CD4-positive, CD25-positive, alpha-beta regulatory T cell (primary cell): Measurements from ENCODE around the gene PERM1. TPM values are rescaled to one million over a fixed set of nuclear protein-coding genes. Genes with fewer than 3 reads are reported as not detected.
A peak's percentile ranks its signal among the peaks of the same experiment; 100 is the strongest.

Experiments used
- ATAC-seq, 2 donors: fragments of 150-1000 bp; cut with Tn5 transposase; one replicate each; pipeline ENCODE4 v1.10.0; 2021; ENCODE audit warnings: low read depth in 2 of 2, moderate number of reproducible peaks in 2 of 2, moderate library complexity in 1 of 2
- DNase-seq, 3 donors: peaks; one replicate each; pipeline versions ENCODE4 v3.0.0 to v3.0.0-alpha.2; 2012 to 2022; ENCODE audit warnings: mixed read lengths in 1 of 3
- H3K27ac ChIP-seq: one replicate; pipeline ENCODE4 v1.7.0; 2013; ENCODE audit warnings: mild to moderate bottlenecking, low read length; ENCODE audit not compliant: insufficient read depth, poor library complexity, severe bottlenecking
- H3K27me3 ChIP-seq: one replicate; pipeline ENCODE4 v1.7.0; 2013; ENCODE audit warnings: low read length; ENCODE audit not compliant: control insufficient read depth, insufficient read depth
- H3K36me3 ChIP-seq: one replicate; pipeline ENCODE4 v1.7.0; 2013; ENCODE audit warnings: mild to moderate bottlenecking, low read length, moderate library complexity; ENCODE audit not compliant: control insufficient read depth, insufficient read depth
- H3K4me1 ChIP-seq: 2 replicates; pipeline ENCODE4 v1.7.0; 2013; ENCODE audit warnings: mild to moderate bottlenecking, low read length; ENCODE audit not compliant: insufficient read depth, control insufficient read depth, poor library complexity, severe bottlenecking
- H3K4me3 ChIP-seq: one replicate; pipeline ENCODE4 v1.7.0; 2013; ENCODE audit warnings: low read depth, mild to moderate bottlenecking, low read length, moderate library complexity
- H3K9me3 ChIP-seq, 2 experiments: 1 replicate in 1 of 2; 2 replicates in 1 of 2; pipeline ENCODE4 v1.7.0; 2013; ENCODE audit warnings: low read length in 2 of 2, mild to moderate bottlenecking in 1 of 2, moderate library complexity in 1 of 2; ENCODE audit not compliant: control insufficient read depth in 2 of 2
- H3K27ac Mint-ChIP-seq, 3 donors: one replicate each; pipeline ENCODE4 v1.8.0; 2020 to 2022; ENCODE audit warnings: mild to moderate bottlenecking in 3 of 3, mixed read lengths in 3 of 3, moderate library complexity in 2 of 3
- H3K27me3 Mint-ChIP-seq: one replicate; pipeline ENCODE4 v1.8.0; 2022; ENCODE audit warnings: mild to moderate bottlenecking, mixed read lengths
- H3K36me3 Mint-ChIP-seq: one replicate; pipeline ENCODE4 v1.8.0; 2020; ENCODE audit warnings: mixed read lengths
- H3K4me1 Mint-ChIP-seq, 4 donors: one replicate each; pipeline ENCODE4 v1.8.0; 2020 to 2022; ENCODE audit warnings: mixed read lengths in 4 of 4, mild to moderate bottlenecking in 1 of 4
- H3K4me3 Mint-ChIP-seq, 4 donors: one replicate each; pipeline ENCODE4 v1.8.0; 2020 to 2022; ENCODE audit warnings: mild to moderate bottlenecking in 4 of 4, mixed read lengths in 4 of 4, moderate library complexity in 3 of 4
- H3K9me3 Mint-ChIP-seq, 7 donors: one replicate each; pipeline ENCODE4 v1.8.0; 2020 to 2022; ENCODE audit warnings: mixed read lengths in 7 of 7, mild to moderate bottlenecking in 3 of 7, moderate library complexity in 2 of 7
- polyA plus RNA-seq, 4 donors: library from polyadenylated mRNA; unstranded; fragments of 300-500 nt; fragmentation: Illumina TruSeq; gene quantifications; one replicate each; pipeline ENCODE4 v1.2.3, GENCODE V29; 2021
- total RNA-seq: library from RNA; stranded (reverse); gene quantifications from one replicate; pipeline ENCODE4 v1.2.3, GENCODE V29; 2022

Gene PERM1
- total and polyA plus RNA-seq, 5 donors from 2014 or later = not detected

DNA sequence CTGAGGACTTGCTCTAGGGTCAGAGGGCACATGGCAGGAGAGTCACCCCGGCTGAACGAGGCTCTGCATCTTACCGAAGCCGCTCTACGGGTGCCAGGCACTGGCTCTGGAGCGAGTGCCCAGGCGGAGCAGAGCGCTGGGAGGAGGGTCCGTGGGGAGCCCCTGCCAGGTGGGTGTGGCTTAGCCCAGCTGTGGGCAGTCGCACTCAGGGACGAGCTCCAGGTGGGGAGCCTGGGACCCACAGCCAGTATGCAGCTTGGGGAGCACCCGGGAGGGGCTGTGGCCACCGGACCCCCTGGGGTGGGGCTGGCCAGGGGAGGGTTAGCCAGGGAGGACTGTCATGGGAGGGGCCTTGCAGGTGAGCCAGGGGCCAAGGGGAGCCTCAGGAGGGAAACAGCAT is 41.8 kb upstream of the PERM1 start:
- DNase-seq (no peak), ATAC-seq (no peak)
- peaks cover 19% of the 10 kb centered on the region for H3K4me1 ChIP-seq
- H3K27me3 Mint-ChIP-seq = peaks cover 11% of the 10 kb centered on the region
- H3K9me3 Mint-ChIP-seq = no peaks in the 10 kb centered on the region
- no peaks in the 10 kb centered on the region for H3K36me3 ChIP-seq
- H3K27ac Mint-ChIP-seq = no peak overlapping the region
- H3K9me3 ChIP-seq = no peaks in the 10 kb centered on the region
- no peak overlapping the region for H3K4me3 ChIP-seq
- no peak overlapping the region for H3K27ac ChIP-seq
- no peaks in the 10 kb centered on the region for H3K36me3 Mint-ChIP-seq
- H3K27me3 ChIP-seq = no peaks in the 10 kb centered on the region
- H3K4me3 Mint-ChIP-seq = peak overlapping the region in 2 of 4 donors; percentile 51 to 79
- H3K4me1 Mint-ChIP-seq = peaks cover 0 to 12% (median 0%) of the 10 kb centered on the region in 4 donors

DNA sequence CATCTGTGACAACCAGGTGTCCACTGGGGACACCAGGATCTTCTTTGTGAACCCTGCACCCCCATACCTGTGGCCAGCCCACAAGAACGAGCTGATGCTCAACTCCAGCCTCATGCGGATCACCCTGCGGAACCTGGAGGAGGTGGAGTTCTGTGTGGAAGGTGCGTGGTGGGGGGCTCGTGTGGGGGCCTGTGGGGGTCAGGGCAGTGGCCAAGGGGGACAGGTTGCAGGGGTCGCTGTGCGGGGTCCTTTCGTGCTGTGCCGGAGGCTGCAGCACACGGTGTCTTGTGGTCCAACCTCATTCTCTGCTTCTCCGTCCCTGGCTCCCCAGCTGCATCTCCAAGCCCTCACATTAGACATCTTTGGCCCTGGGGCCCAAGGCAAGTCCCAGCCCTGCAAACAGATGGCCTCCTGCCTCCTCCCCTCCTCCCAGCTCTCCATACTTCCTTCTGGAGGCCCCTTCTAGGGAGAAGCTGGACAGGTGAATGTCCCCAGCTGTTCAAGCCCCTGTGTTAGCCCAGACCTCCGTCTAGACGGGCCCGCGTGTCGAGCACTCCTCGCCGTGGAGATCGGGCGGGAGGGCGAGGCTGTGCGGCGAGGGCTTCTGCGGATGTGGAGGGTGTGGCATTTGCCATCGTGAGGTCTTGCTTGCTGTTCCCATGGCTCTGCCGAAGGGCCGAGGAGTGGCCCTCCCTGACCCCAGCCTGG is 40.6 kb upstream of the PERM1 start:
- Histone ChIP-seq H3K36me3 (no peaks in the 10 kb centered on the region), H3K4me3 (no peak overlapping the region), H3K27ac (no peak overlapping the region), H3K4me1 (peaks cover 19% of the 10 kb centered on the region), H3K9me3 (no peaks in the 10 kb centered on the region), H3K27me3 (no peaks in the 10 kb centered on the region)
- ATAC-seq = no peak
- Mint-ChIP-seq H3K27ac (no peak overlapping the region), H3K9me3 (no peaks in the 10 kb centered on the region), H3K4me3 (peak overlapping the region; percentile 50 to 82 (median 70)), H3K36me3 (no peaks in the 10 kb centered on the region), H3K27me3 (peaks cover 11% of the 10 kb centered on the region), H3K4me1 (peaks cover 0 to 13% (median under 1%) of the 10 kb centered on the region in 4 donors)
- DNase-seq = no peak

DNA sequence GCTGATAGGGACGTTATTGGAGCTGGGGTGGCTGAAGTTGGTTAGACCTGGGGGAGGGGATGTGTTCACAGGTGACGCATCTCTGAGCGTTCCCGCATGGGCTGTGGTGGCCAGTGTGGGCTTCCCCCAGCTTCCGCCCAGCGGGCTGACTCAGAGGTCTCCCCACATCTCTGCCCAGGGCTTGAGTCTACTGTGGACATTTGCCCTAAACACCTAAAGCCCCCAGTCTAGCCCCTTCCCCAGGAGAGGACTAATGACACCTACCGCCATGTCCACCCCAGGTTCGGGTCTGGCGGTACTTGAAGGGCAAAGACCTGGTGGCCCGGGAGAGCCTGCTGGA is 40.0 kb upstream of the PERM1 start:
- Mint-ChIP-seq H3K36me3 (no peaks in the 10 kb centered on the region), H3K27ac (no peak overlapping the region), H3K4me1 (peaks cover 0 to 18% (median 5%) of the 10 kb centered on the region in 4 donors), H3K4me3 (peak overlapping the region in 2 of 4 donors; percentile 68 to 79), H3K9me3 (no peaks in the 10 kb centered on the region), H3K27me3 (peaks cover 11% of the 10 kb centered on the region)
- DNase-seq (no peak), ATAC-seq (no peak)
- no peak overlapping the region for H3K27ac ChIP-seq
- H3K36me3 ChIP-seq = no peaks in the 10 kb centered on the region
- H3K4me3 ChIP-seq = no peak overlapping the region
- H3K9me3 ChIP-seq = no peaks in the 10 kb centered on the region
- peaks cover 19% of the 10 kb centered on the region for H3K4me1 ChIP-seq
- no peaks in the 10 kb centered on the region for H3K27me3 ChIP-seq

DNA sequence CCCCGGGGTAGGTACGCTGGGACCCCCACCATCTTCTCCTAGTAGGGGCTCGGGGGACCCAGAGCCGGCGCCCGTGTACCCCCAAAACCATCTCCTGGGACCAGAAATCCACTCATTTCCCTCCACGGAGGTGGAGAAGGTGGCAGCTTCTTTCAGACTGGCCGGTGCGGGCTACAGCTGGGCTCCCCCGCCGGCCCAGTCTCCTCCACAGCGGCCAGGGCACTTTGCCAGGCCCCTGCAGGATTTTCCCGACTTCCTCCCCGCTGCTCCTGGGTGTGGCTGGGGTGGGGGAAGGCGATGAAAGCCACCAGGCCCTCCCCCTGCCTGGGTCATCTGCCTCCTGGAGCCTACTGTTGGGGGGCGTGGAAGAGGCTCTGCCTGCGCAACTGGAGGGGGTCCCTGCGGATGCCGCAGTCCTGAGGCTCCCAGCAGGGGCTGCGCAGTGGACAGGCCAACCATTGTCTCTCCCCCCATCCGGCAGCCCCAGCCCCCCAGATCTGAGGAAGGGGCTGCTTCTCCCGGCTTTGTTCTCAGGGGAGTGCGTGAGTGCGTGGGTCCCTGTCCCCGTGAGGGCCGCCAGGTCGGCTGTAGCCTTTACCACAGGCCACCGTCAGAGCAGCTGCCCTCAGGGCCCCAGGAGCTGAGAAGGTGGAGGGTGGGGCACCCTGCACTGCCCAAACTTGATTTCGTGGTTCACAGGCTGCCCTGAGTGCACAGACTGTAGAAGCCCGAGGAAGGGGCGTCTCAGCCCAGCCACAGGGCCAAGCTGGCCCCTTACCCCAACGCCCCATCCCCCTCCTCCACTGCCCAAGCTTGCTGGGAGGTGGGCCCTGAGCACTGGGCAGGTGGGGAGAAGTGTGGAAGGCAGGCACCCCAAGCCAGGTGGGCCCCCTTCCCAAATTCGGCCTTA is 39.4 kb upstream of the PERM1 start:
- Histone ChIP-seq H3K27me3 (no peaks in the 10 kb centered on the region), H3K36me3 (no peaks in the 10 kb centered on the region), H3K4me3 (no peak overlapping the region), H3K9me3 (no peaks in the 10 kb centered on the region), H3K4me1 (peaks cover 19% of the 10 kb centered on the region), H3K27ac (no peak overlapping the region)
- Mint-ChIP-seq H3K27ac (no peak overlapping the region), H3K4me1 (peaks cover 0 to 18% (median 5%) of the 10 kb centered on the region in 4 donors), H3K9me3 (no peaks in the 10 kb centered on the region), H3K27me3 (peaks cover 11% of the 10 kb centered on the region), H3K36me3 (no peaks in the 10 kb centered on the region), H3K4me3 (peak overlapping the region; percentile 59 to 79 (median 69))
- no peak for ATAC-seq
- DNase-seq = no peak

DNA sequence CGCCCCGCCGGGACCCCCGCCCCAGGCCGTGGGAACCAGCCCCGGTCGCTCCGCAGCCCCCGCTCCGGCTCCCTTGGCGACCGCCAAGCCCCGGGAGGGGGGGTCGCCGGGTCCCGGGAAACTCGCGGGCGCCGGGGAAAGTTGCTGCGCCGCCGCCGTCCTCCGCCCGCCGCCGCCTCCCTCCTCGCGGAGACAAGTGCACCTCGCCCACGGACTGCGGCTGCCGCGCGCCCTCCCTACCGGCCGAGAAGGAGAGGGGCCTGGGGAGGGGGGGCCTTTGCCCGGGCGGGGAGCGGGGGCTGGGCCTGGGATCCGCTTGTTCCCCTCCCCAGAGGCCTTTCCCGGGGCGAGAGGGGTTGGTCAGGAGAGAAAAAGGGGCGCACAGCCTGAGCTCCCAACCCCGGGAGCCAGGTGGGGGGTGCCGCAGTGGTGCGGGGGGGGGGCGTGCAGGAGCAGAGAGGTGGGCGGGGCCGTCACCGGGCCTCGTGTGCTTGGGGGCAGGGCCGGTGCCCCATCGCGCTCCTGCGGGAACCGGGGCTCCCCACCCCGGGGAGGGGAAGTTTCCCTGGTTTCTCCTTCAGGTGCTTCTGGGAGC is 38.6 kb upstream of the PERM1 start:
- Histone ChIP-seq H3K9me3 (peaks cover 0 to 2% of the 10 kb centered on the region in 2 experiments), H3K4me3 (no peak overlapping the region), H3K27ac (no peak overlapping the region), H3K27me3 (no peaks in the 10 kb centered on the region), H3K4me1 (peaks cover 19% of the 10 kb centered on the region), H3K36me3 (no peaks in the 10 kb centered on the region)
- DNase-seq (no peak), ATAC-seq (no peak)
- H3K27ac Mint-ChIP-seq = no peak overlapping the region
- H3K4me1 Mint-ChIP-seq = peaks cover 0 to 18% (median 5%) of the 10 kb centered on the region in 4 donors
- H3K27me3 Mint-ChIP-seq = peaks cover 11% of the 10 kb centered on the region
- H3K9me3 Mint-ChIP-seq = no peaks in the 10 kb centered on the region
- H3K36me3 Mint-ChIP-seq = no peaks in the 10 kb centered on the region
- H3K4me3 Mint-ChIP-seq = peak overlapping the region in 1 of 4 donors; percentile 70

DNA sequence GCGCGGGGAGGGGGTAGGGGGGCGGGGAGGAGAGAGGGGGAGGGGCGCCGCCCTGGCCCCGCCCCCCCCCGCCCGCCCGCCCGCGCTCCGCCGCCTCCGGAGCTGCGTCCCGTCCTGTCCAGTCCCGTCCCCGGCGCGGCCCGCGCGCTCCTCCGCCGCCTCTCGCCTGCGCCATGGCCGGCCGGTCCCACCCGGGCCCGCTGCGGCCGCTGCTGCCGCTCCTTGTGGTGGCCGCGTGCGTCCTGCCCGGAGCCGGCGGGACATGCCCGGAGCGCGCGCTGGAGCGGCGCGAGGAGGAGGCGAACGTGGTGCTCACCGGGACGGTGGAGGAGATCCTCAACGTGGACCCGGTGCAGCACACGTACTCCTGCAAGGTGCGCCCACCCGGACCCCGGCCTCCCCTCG is 38.1 kb upstream of the PERM1 start, which contains the start of gene AGRN:
Gene AGRN, plus strand, starts transcription at position 121 of the 405 bp plus-strand sequence. Its CDS starts 53 bp downstream, at position 174.
- no peak within 1 kb of the TSS for H3K27ac ChIP-seq
- Mint-ChIP-seq H3K9me3 (no peaks in the 10 kb centered on the region), H3K4me3 (peak within 1 kb of the TSS; percentile 44 to 80 (median 76)), H3K4me1 (peaks cover 0 to 18% (median 5%) of the 10 kb centered on the region in 4 donors), H3K27ac (peak within 1 kb of the TSS in 1 of 3 donors; percentile 14), H3K27me3 (peaks cover 11% of the 10 kb centered on the region), H3K36me3 (no peaks in the 10 kb centered on the region)
- DNase-seq (peak in 1 of 3 donors; percentile 39), ATAC-seq (peak in 1 of 2 donors; percentile 3)
- H3K4me3 ChIP-seq = no peak within 1 kb of the TSS
- H3K36me3 ChIP-seq = no peaks in the 10 kb centered on the region
- H3K27me3 ChIP-seq = no peaks in the 10 kb centered on the region
- peaks cover 23% of the 10 kb centered on the region for H3K4me1 ChIP-seq
- peaks cover 0 to 2% of the 10 kb centered on the region in 2 experiments for H3K9me3 ChIP-seq

DNA sequence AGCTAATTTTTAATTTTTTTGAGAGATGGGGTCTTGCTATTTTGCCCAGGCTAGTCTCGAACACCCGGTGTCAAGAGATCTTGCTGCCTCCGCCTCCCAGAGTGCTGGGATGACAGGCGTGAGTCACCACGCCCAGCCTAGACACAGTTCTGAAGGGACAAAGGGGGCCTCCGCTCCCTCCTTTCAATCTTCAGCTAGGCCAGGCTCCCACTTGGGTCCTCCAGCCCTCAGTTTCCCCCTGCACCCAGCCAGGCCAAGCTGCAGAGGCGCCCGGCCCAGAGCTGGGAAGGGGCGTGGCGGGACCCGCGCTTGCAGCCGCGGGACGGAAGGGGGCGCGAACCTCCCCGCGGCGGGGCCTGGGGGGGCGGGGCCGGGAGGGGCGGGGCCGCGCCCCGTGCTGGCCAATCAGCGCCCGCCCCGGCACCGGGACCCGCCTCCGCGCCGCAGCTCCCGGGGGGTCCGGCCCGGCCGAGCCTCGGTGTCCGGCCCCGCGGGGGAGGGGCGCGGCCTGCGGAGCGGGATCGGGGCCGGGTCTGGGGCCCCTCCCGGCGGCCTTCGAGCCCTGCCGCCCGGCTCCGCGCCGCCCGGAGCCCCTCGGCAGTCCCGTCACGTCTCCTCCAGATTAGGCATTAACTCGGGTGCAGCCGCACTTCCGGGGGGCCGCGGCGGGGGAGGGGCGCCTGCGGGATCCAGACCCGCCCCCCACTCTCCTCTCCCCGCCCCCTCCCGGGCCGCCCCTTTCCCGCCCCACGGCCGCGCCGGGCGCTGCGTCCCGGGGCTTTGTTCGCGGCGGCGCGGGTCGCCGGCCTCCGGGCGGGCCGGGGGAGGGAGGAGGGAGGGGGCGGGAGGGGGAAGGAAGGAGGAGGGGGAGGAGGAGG is 37.5 kb upstream of the PERM1 start:
- Mint-ChIP-seq H3K36me3 (no peaks in the 10 kb centered on the region), H3K27me3 (peaks cover 11% of the 10 kb centered on the region), H3K4me3 (peak overlapping the region; percentile 44 to 80 (median 76)), H3K9me3 (no peaks in the 10 kb centered on the region), H3K27ac (peak overlapping the region in 1 of 3 donors; percentile 14), H3K4me1 (peaks cover 0 to 23% (median 7%) of the 10 kb centered on the region in 4 donors)
- H3K9me3 ChIP-seq = peaks cover 0 to 2% of the 10 kb centered on the region in 2 experiments
- H3K27ac ChIP-seq = no peak overlapping the region
- H3K36me3 ChIP-seq = no peaks in the 10 kb centered on the region
- peaks cover 30% of the 10 kb centered on the region for H3K4me1 ChIP-seq
- ATAC-seq = peak; percentile 80 to 81
- H3K4me3 ChIP-seq = no peak overlapping the region
- H3K27me3 ChIP-seq = no peaks in the 10 kb centered on the region
- peak; percentile 68 to 78 (median 78) for DNase-seq
